ENCODE results near the gene GSN. TPM values are rescaled to one million over a fixed set of nuclear protein-coding genes. Genes with fewer than 3 reads are reported as not detected.

The GSN gene
- total RNA-seq, 3 donors from 2014 or later = 1,290 to 13,922 (median 1,437) TPM

- H3K27me3 ChIP-seq = no peaks in the 10 kb centered on the region
- peak overlapping the region; percentile 76 to 81 for H3K27ac ChIP-seq
- peak in 1 of 2 donors; percentile 84 for DNase-seq (ENCODE audit: low spot score in 2 of 2)
- intact Hi-C loops (cut with DNase I; ENCODE audit: low total_unique reads) = no loop called here
- peaks cover 12% of the 10 kb centered on the region for H3K36me3 ChIP-seq
- no peaks in the 10 kb centered on the region for H3K9me3 ChIP-seq
- peak overlapping the region in 1 of 3 donors; percentile 21 for H3K4me3 ChIP-seq
- peak in 2 of 3 donors; percentile 64 to 69 for TF ChIP-seq POLR2AphosphoS5 (IDR thresholded peaks at IDR 0.05)
- no peak for TF ChIP-seq CTCF (IDR thresholded peaks at IDR 0.05)
- peaks cover 0 to 19% of the 10 kb centered on the region in 2 donors for H3K4me1 ChIP-seq
Measured at GRCh38 chr9:121350993-121351561, 83.1 kb downstream of the GSN start.

- Histone ChIP-seq H3K4me1 (peaks cover 0 to 19% of the 10 kb centered on the region in 2 donors), H3K4me3 (no peak overlapping the region), H3K9me3 (no peaks in the 10 kb centered on the region), H3K27ac (peak overlapping the region; percentile 20 to 55), H3K27me3 (no peaks in the 10 kb centered on the region), H3K36me3 (peaks cover 4% of the 10 kb centered on the region)
- no peak for TF ChIP-seq POLR2AphosphoS5 (IDR thresholded peaks at IDR 0.05)
- no peak for TF ChIP-seq POLR2A (IDR thresholded peaks at IDR 0.05)
- intact Hi-C loops (cut with DNase I; ENCODE audit: low total_unique reads) = no loop called here
- DNase-seq (ENCODE audit: low spot score in 2 of 2) = no peak
Measured at GRCh38 chr9:121353241-121354061, 85.5 kb downstream of the GSN start.

- intact Hi-C loops (cut with DNase I; ENCODE audit: low total_unique reads) = no loop called here
- Histone ChIP-seq H3K36me3 (peaks cover 4% of the 10 kb centered on the region), H3K9me3 (no peaks in the 10 kb centered on the region), H3K4me3 (no peak overlapping the region), H3K27ac (peak overlapping the region; percentile 20 to 55), H3K4me1 (peaks cover 0 to 19% of the 10 kb centered on the region in 2 donors), H3K27me3 (no peaks in the 10 kb centered on the region)
- no peak for DNase-seq (ENCODE audit: low spot score in 2 of 2)
- TF ChIP-seq CTCF (IDR thresholded peaks at IDR 0.05) (no peak), POLR2A (IDR thresholded peaks at IDR 0.05) (no peak), POLR2AphosphoS5 (IDR thresholded peaks at IDR 0.05) (no peak)
Measured at GRCh38 chr9:121354141-121354540, 86.2 kb downstream of the GSN start.

GRCh38 chr9:121354762-121355161, 86.8 kb downstream of the GSN start:
- no peak for DNase-seq (ENCODE audit: low spot score in 2 of 2)
- H3K27ac ChIP-seq = peak overlapping the region in 1 of 2 donors; percentile 50
- no peaks in the 10 kb centered on the region for H3K9me3 ChIP-seq
- TF ChIP-seq POLR2A (IDR thresholded peaks at IDR 0.05) = no peak
- TF ChIP-seq CTCF (IDR thresholded peaks at IDR 0.05) = no peak
- no peak for TF ChIP-seq POLR2AphosphoS5 (IDR thresholded peaks at IDR 0.05)
- H3K4me1 ChIP-seq = peaks cover 0 to 19% of the 10 kb centered on the region in 2 donors
- H3K27me3 ChIP-seq = no peaks in the 10 kb centered on the region
- no peak overlapping the region for H3K4me3 ChIP-seq
- intact Hi-C loops (cut with DNase I; ENCODE audit: low total_unique reads) = no loop called here
- peaks cover 4% of the 10 kb centered on the region for H3K36me3 ChIP-seq

GRCh38 chr9:121357011-121357410, 89.0 kb downstream of the GSN start:
- H3K4me3 ChIP-seq = no peak overlapping the region

More at GRCh38 chr9:121357011-121357410, 89.0 kb downstream of the GSN start:
- TF ChIP-seq POLR2A (IDR thresholded peaks at IDR 0.05) (no peak), CTCF (IDR thresholded peaks at IDR 0.05) (no peak), POLR2AphosphoS5 (IDR thresholded peaks at IDR 0.05) (no peak)
- H3K27me3 ChIP-seq = no peaks in the 10 kb centered on the region
- no peak for DNase-seq (ENCODE audit: low spot score in 2 of 2)
- peaks cover 4% of the 10 kb centered on the region for H3K36me3 ChIP-seq
- H3K27ac ChIP-seq = peak overlapping the region; percentile 60 to 65
- no peaks in the 10 kb centered on the region for H3K9me3 ChIP-seq
- H3K4me1 ChIP-seq = peaks cover 0 to 7% of the 10 kb centered on the region in 2 donors
- intact Hi-C loops (cut with DNase I; ENCODE audit: low total_unique reads) = no loop called here

All from breast epithelium (tissue), 4 donors.